H9 (cell line): ENCODE data around the gene POLA1. TPM values are rescaled to one million over a fixed set of nuclear protein-coding genes. Genes with fewer than 3 reads are reported as not detected.

Source experiments
- DNase-seq: peaks from one replicate; pipeline ENCODE4 v3.0.0-alpha.2; 2017
- H2AFZ ChIP-seq: one replicate; pipeline ENCODE4 v1.6.1; 2013; ENCODE audit warnings: mild to moderate bottlenecking, low read length, control low read depth, moderate library complexity
- H2AK5ac ChIP-seq: 2 replicates; pipeline ENCODE4 v1.6.1; 2013; ENCODE audit warnings: low read length, control low read depth, mixed read lengths; ENCODE audit not compliant: insufficient read length
- H2BK120ac ChIP-seq: one replicate; pipeline ENCODE4 v1.6.1; 2013; ENCODE audit warnings: low read depth, mild to moderate bottlenecking, low read length, control low read depth, inconsistent platforms; ENCODE audit not compliant: poor library complexity, severe bottlenecking
- H2BK12ac ChIP-seq: 2 replicates; pipeline ENCODE4 v1.6.1; 2013; ENCODE audit warnings: low read length, control low read depth, mixed read lengths, low read depth; ENCODE audit not compliant: insufficient read length
- H2BK15ac ChIP-seq: 2 replicates; pipeline ENCODE4 v1.6.1; 2013; ENCODE audit warnings: low read depth, low read length, control low read depth
- H2BK20ac ChIP-seq: one replicate; pipeline ENCODE4 v1.6.1; 2013; ENCODE audit warnings: low read depth, mild to moderate bottlenecking, low read length, control low read depth, inconsistent platforms; ENCODE audit not compliant: poor library complexity, severe bottlenecking
- H2BK5ac ChIP-seq: 2 replicates; pipeline ENCODE4 v1.6.1; 2013; ENCODE audit warnings: low read length, control low read depth, mixed read lengths; ENCODE audit not compliant: insufficient read length
- H3K14ac ChIP-seq: 2 replicates; pipeline ENCODE4 v1.6.1; 2013; ENCODE audit warnings: low read length, control low read depth; ENCODE audit not compliant: insufficient read depth
- H3K18ac ChIP-seq: 2 replicates; pipeline ENCODE4 v1.6.1; 2013; ENCODE audit warnings: low read depth, mild to moderate bottlenecking, mixed read lengths, low read length, control low read depth; ENCODE audit not compliant: insufficient read length
- H3K23ac ChIP-seq: 2 replicates; pipeline ENCODE4 v1.6.1; 2013; ENCODE audit warnings: low read length, control low read depth, mixed read lengths, low read depth; ENCODE audit not compliant: insufficient read length
- H3K23me2 ChIP-seq: 2 replicates; pipeline ENCODE4 v1.6.1; 2013; ENCODE audit warnings: low read depth, mild to moderate bottlenecking, mixed read lengths, low read length, control low read depth; ENCODE audit not compliant: insufficient read length, poor library complexity, severe bottlenecking
- H3K27ac ChIP-seq: 2 replicates; pipeline ENCODE4 v1.5.1; 2013; ENCODE audit warnings: low read length, control low read depth, mixed read lengths, low read depth; ENCODE audit not compliant: insufficient read length
- H3K27me3 ChIP-seq: 2 replicates; pipeline ENCODE4 v1.6.1; 2013; ENCODE audit warnings: low read length, control low read depth, inconsistent platforms; ENCODE audit not compliant: insufficient read depth
- H3K4ac ChIP-seq: 2 replicates; pipeline ENCODE4 v1.6.1; 2013; ENCODE audit warnings: low read depth, mild to moderate bottlenecking, control low read depth, inconsistent platforms, low read length, moderate library complexity
- H3K4me1 ChIP-seq: 2 replicates; pipeline ENCODE4 v1.6.1; 2013; ENCODE audit warnings: low read length, control low read depth, inconsistent platforms; ENCODE audit not compliant: insufficient read depth
- H3K4me2 ChIP-seq: 2 replicates; pipeline ENCODE4 v1.6.1; 2013; ENCODE audit warnings: low read length, control low read depth, mixed read lengths; ENCODE audit not compliant: insufficient read length, insufficient read depth
- H3K56ac ChIP-seq: 2 replicates; pipeline ENCODE4 v1.6.1; 2013; ENCODE audit warnings: low read depth, mild to moderate bottlenecking, mixed read lengths, low read length, control low read depth; ENCODE audit not compliant: insufficient read length
- H3K79me1 ChIP-seq: 2 replicates; pipeline ENCODE4 v1.6.1; 2013; ENCODE audit warnings: low read depth, mild to moderate bottlenecking, moderate library complexity, low read length, control low read depth, inconsistent platforms; ENCODE audit not compliant: insufficient read depth, poor library complexity, severe bottlenecking
- H3K79me2 ChIP-seq: 2 replicates; pipeline ENCODE4 v1.6.1; 2013; ENCODE audit warnings: low read length, control low read depth, inconsistent platforms; ENCODE audit not compliant: insufficient read depth
- H3K9ac ChIP-seq: 2 replicates; pipeline ENCODE4 v1.6.1; 2013; ENCODE audit warnings: low read length, control low read depth, mixed read lengths; ENCODE audit not compliant: insufficient read length; ENCODE audit errors: extremely low read depth
- H3K9me3 ChIP-seq: one replicate; pipeline ENCODE4 v1.6.1; 2013; ENCODE audit warnings: low read depth, low read length, inconsistent platforms; ENCODE audit not compliant: control insufficient read depth
- H3T11ph ChIP-seq: one replicate; pipeline ENCODE4 v1.6.1; 2013; ENCODE audit warnings: mild to moderate bottlenecking, low read length, control low read depth, inconsistent platforms
- H4K20me1 ChIP-seq: one replicate; pipeline ENCODE4 v1.6.1; 2013; ENCODE audit not compliant: control insufficient read depth, insufficient read length, insufficient read depth
- H4K5ac ChIP-seq: 2 replicates; pipeline ENCODE4 v1.6.1; 2013; ENCODE audit warnings: low read depth, mild to moderate bottlenecking, mixed read lengths, low read length, control low read depth; ENCODE audit not compliant: insufficient read length
- H4K8ac ChIP-seq: replicated peaks from 2 replicates; pipeline ENCODE4 v1.6.1; 2013; ENCODE audit warnings: low read length, control low read depth, mixed read lengths, low read depth; ENCODE audit not compliant: insufficient read length
- H4K91ac ChIP-seq: 2 replicates; pipeline ENCODE4 v1.6.1; 2013; ENCODE audit warnings: low read depth, mild to moderate bottlenecking, moderate library complexity, mixed read lengths, low read length, control low read depth; ENCODE audit not compliant: insufficient read length
- H3K27ac Mint-ChIP-seq, 3 experiments: 2 replicates in 2 of 3; 3 replicates in 1 of 3; pipeline ENCODE4 v1.8.0; 2020 to 2021; ENCODE audit warnings: mixed read lengths in 3 of 3, mild to moderate bottlenecking in 1 of 3, moderate library complexity in 1 of 3
- H3K27me3 Mint-ChIP-seq: 2 replicates; pipeline ENCODE4 v1.8.0; 2021; ENCODE audit warnings: low read depth, mild to moderate bottlenecking, moderate library complexity, mixed read lengths
- H3K36me3 Mint-ChIP-seq, 3 experiments: 2 replicates in 2 of 3; 3 replicates in 1 of 3; pipeline ENCODE4 v1.8.0; 2020 to 2021; ENCODE audit warnings: low read depth in 3 of 3, mixed read lengths in 3 of 3; ENCODE audit not compliant: insufficient read depth in 1 of 3
- H3K4me1 Mint-ChIP-seq, 2 experiments: 2 replicates each; pipeline ENCODE4 v1.8.0; 2020; ENCODE audit warnings: mixed read lengths in 2 of 2
- H3K4me3 Mint-ChIP-seq, 2 experiments: 2 replicates in 1 of 2; 3 replicates in 1 of 2; pipeline ENCODE4 v1.8.0; 2020 to 2021; ENCODE audit warnings: mild to moderate bottlenecking in 2 of 2, mixed read lengths in 2 of 2, moderate library complexity in 1 of 2
- H3K9me3 Mint-ChIP-seq, 2 experiments: 2 replicates in 1 of 2; 3 replicates in 1 of 2; pipeline ENCODE4 v1.8.0; 2020; ENCODE audit warnings: mild to moderate bottlenecking in 2 of 2, mixed read lengths in 2 of 2, moderate library complexity in 1 of 2
- CTCF ChIP-seq: fragments of 200-600 bp; sonication (generic); conservative IDR thresholded peaks from 3 replicates; pipeline ENCODE4 v1.8.0; 2021; ENCODE audit warnings: antibody characterized with exemption, mild to moderate bottlenecking
- WGBS: extraction: QIAGEN DNeasy Blood & Tissue Kit; methylation state at CpG from one replicate; pipeline ENCODE4 v1.1.7; 2013; ENCODE audit warnings: missing lambda C conversion rate, low lambda C conversion rate, mixed read lengths; ENCODE audit not compliant: insufficient read length; ENCODE audit errors: extremely low coverage; 5-methylcytosine and 5-hydroxymethylcytosine counted together
- total RNA-seq: library from RNA; stranded (reverse); gene quantifications from 2 replicates; pipeline ENCODE4 v1.2.1, GENCODE V29; 2021

The POLA1 gene
- total RNA-seq, 1 experiment from 2014 or later: 60.2 TPM

DNA sequence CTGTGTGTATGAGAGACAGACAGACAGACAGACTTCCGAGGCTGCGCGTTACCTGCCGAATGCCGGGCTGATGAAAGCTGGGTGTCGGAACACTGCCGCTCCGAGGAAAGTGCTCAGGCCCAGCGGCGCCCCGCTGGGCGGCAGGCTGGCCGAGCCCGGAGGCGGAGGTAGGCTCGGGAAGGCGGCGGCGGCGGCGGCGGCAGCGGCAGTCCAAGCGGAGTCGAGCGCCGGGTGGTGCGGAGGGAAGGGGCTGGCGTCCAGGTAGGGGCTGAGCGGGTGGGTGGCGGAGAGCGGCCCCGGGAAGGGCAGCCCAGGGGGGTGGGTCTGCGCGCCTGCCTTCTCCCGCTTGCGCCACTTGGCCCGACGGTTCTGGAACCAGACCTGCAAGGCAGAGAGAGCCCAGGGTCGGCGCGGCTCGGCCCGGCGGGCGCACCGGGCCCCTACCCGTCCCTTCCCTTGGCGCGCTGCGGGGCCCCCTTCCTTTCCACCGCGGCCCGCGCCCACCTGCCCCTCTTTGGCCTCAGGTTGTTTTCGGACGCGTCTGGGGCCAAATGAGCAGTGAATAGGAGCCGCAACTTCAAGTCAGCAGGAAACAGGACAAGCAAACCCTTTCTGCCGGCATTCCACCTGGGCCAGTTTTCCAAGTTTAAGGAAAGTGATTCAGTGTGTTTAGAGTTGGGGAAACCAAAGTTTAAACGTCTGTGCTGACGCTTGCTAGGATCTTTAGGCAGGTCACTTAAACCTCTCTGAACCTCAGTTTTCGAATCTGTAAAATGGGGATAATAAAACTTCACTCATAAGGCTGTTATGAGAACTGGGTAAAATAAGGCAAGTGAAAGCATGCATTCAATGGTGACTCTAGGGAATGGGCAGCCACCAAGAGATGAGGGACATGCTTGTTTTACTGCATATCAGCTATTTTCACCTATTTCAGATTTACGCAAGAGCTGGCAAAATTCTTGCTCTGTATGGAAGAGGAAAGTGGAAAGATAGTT is 313.6 kb downstream of the POLA1 start:
- H3K4ac ChIP-seq: no peak overlapping the region
- no peak overlapping the region for H4K8ac ChIP-seq
- no peak overlapping the region for H3K56ac ChIP-seq
- H4K5ac ChIP-seq: no peak overlapping the region
- Mint-ChIP-seq H3K4me3 (peak overlapping the region; percentile 32 to 81; a peak in 4 of 5 replicates), H3K9me3 (peaks cover 6 to 8% of the 10 kb centered on the region in 2 experiments; a peak in 4 of 5 replicates), H3K36me3 (peaks cover 0 to 10% (median 0%) of the 10 kb centered on the region in 3 experiments; a peak in 2 of 7 replicates), H3K27me3 (peaks cover 99% of the 10 kb centered on the region), H3K27ac (no peak overlapping the region), H3K4me1 (peaks cover 38 to 71% of the 10 kb centered on the region in 2 experiments)
- no peak overlapping the region for H3K27ac ChIP-seq
- H2BK15ac ChIP-seq: no peak overlapping the region
- no peak overlapping the region for H3K14ac ChIP-seq
- H3K9me3 ChIP-seq: no peaks in the 10 kb centered on the region
- no peak for DNase-seq
- no CpG with 5 or more reads among the region's 64 CpGs for WGBS
- peak overlapping the region; percentile 59 for H3K4me2 ChIP-seq
- H3K23me2 ChIP-seq: peaks cover 26% of the 10 kb centered on the region
- TF ChIP-seq CTCF: no peak
- H2BK20ac ChIP-seq: no peak overlapping the region
- peaks cover 94% of the 10 kb centered on the region for H3K27me3 ChIP-seq
- no peak overlapping the region for H2AK5ac ChIP-seq
- no peak overlapping the region for H3K9ac ChIP-seq
- no peaks in the 10 kb centered on the region for H4K20me1 ChIP-seq
- no peaks in the 10 kb centered on the region for H3K79me1 ChIP-seq
- H2BK5ac ChIP-seq: no peak overlapping the region
- no peak overlapping the region for H2BK12ac ChIP-seq
- no peak overlapping the region for H3T11ph ChIP-seq
- H3K79me2 ChIP-seq: no peaks in the 10 kb centered on the region
- H3K18ac ChIP-seq: no peak overlapping the region
- H4K91ac ChIP-seq: no peak overlapping the region
- no peak overlapping the region for H3K23ac ChIP-seq
- H3K4me1 ChIP-seq: no peaks in the 10 kb centered on the region; the same call in 1 of the 2 replicates
- H2AFZ ChIP-seq: no peak overlapping the region
- H2BK120ac ChIP-seq: no peak overlapping the region
